Measurements from ENCODE around the gene MAT2B. TPM values are rescaled to one million over a fixed set of nuclear protein-coding genes. Genes with fewer than 3 reads are reported as not detected.

The MAT2B gene
- total RNA-seq, 2 experiments from 2014 or later: 65.6 to 67.7 TPM

DNA sequence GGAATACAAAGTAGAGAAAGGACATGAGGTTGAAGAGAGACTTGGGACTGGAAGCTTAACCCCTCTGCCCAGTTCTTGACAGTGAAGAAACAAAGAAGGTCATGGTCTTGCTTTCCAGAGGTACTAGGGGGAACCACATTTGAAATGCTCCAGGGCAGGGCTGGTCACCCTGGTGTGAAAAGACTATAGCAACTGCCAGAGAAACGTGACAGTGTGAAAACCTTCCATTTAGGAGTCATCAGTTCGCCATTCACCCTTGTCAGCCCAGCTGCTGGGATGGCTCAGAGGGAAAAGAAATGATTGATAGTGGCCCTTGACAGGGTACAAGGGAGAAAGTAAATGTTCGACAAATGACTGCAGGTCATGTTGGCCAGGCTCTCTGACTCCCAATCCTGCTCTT, 56.7 kb downstream of the MAT2B start:
- Mint-ChIP-seq H3K4me3 (no peak overlapping the region), H3K36me3 (no peaks in the 10 kb centered on the region), H3K27me3 (peaks cover 34% of the 10 kb centered on the region), H3K4me1 (peaks cover 22% of the 10 kb centered on the region), H3K9me3 (no peaks in the 10 kb centered on the region), H3K27ac (no peak overlapping the region)
- no peak for DNase-seq

GRCh38 chr5:163563112-163563511, 57.7 kb downstream of the MAT2B start:
- no peak for DNase-seq
- Mint-ChIP-seq H3K36me3 (no peaks in the 10 kb centered on the region), H3K27me3 (peaks cover 44% of the 10 kb centered on the region), H3K4me3 (no peak overlapping the region), H3K27ac (no peak overlapping the region), H3K9me3 (no peaks in the 10 kb centered on the region), H3K4me1 (peaks cover 22% of the 10 kb centered on the region)

DNA sequence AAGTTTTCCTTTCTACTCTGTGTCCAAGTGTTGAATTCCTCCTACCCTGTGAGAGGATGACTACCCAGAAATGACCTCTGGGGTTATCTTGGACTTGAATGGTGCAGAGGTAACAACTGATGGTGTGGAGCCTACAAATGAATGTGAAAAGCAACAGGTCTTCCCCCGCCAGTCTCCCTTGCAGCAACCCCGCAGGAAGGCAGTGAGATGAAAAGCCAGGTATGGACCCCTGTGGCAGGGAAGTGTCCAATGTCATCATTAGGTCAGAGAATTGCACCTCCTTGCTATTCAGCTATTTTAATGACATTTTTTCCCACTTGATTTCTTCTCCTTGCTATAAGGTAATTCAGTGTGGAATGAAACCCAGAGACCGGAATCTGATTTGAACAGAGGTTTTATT, 58.5 kb downstream of the MAT2B start:
- Mint-ChIP-seq H3K4me1 (peaks cover 22% of the 10 kb centered on the region), H3K27ac (no peak overlapping the region), H3K4me3 (no peak overlapping the region), H3K27me3 (peaks cover 52% of the 10 kb centered on the region), H3K36me3 (no peaks in the 10 kb centered on the region), H3K9me3 (no peaks in the 10 kb centered on the region)
- DNase-seq: no peak

GRCh38 chr5:163564321-163564938, 59.0 kb downstream of the MAT2B start:
- Mint-ChIP-seq H3K27ac (no peak overlapping the region), H3K36me3 (no peaks in the 10 kb centered on the region), H3K9me3 (no peaks in the 10 kb centered on the region), H3K27me3 (peaks cover 57% of the 10 kb centered on the region), H3K4me3 (no peak overlapping the region), H3K4me1 (peaks cover 22% of the 10 kb centered on the region)
- peak; percentile 46 for DNase-seq

- Mint-ChIP-seq H3K27ac (no peak overlapping the region), H3K9me3 (no peaks in the 10 kb centered on the region), H3K4me1 (peaks cover 22% of the 10 kb centered on the region), H3K36me3 (no peaks in the 10 kb centered on the region), H3K4me3 (peak overlapping the region; percentile 69), H3K27me3 (peaks cover 64% of the 10 kb centered on the region)
- DNase-seq: no peak
Measured at GRCh38 chr5:163565492-163565891, 60.1 kb downstream of the MAT2B start.

- Mint-ChIP-seq H3K27ac (no peak overlapping the region), H3K9me3 (no peaks in the 10 kb centered on the region), H3K27me3 (peaks cover 65% of the 10 kb centered on the region), H3K4me3 (peak overlapping the region; percentile 69), H3K36me3 (no peaks in the 10 kb centered on the region), H3K4me1 (peaks cover 22% of the 10 kb centered on the region)
- peak; percentile 33 for DNase-seq
Measured at GRCh38 chr5:163565931-163566608, 60.7 kb downstream of the MAT2B start.

DNA sequence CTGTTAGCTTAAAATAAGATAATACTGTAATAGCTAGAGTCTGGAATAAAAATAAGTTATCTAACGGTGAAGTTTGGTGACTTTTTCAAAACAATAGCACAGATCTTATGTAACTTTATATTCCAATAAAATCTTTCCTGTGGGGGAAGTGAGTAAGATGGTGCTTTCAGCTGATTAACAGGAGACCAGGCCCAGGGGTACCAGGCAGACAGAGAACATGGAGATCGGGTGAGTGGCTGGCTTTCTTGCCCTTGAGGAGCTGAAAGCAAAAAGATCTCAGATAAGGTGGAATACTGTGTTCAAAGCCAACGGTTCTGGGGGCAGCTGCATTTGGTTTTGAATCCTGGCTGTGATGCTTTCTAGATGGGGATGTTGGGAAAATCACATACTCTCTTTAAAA, 61.3 kb downstream of the MAT2B start:
- no peak for DNase-seq
- no peak overlapping the region for H3K27ac Mint-ChIP-seq
- H3K4me3 Mint-ChIP-seq: no peak overlapping the region
- H3K9me3 Mint-ChIP-seq: no peaks in the 10 kb centered on the region
- peaks cover 64% of the 10 kb centered on the region for H3K27me3 Mint-ChIP-seq
- no peaks in the 10 kb centered on the region for H3K36me3 Mint-ChIP-seq
- H3K4me1 Mint-ChIP-seq: peaks cover 22% of the 10 kb centered on the region

GRCh38 chr5:163567811-163568210, 62.4 kb downstream of the MAT2B start:
- H3K4me1 Mint-ChIP-seq: peaks cover 22% of the 10 kb centered on the region
- no peak overlapping the region for H3K4me3 Mint-ChIP-seq
- no peak overlapping the region for H3K27ac Mint-ChIP-seq
- H3K27me3 Mint-ChIP-seq: peaks cover 70% of the 10 kb centered on the region
- no peaks in the 10 kb centered on the region for H3K36me3 Mint-ChIP-seq
- no peaks in the 10 kb centered on the region for H3K9me3 Mint-ChIP-seq
- no peak for DNase-seq

Other genes with a start within 250 kb of the MAT2B start
- gene CCNG1, start 68.0 kb upstream of the MAT2B start, total RNA-seq: 10 to 100 TPM; 77.3 to 88.9 TPM
- gene NUDCD2, start 45.5 kb upstream of the MAT2B start, total RNA-seq: 10 to 100 TPM; 44.7 to 49.3 TPM
- 10 to 100 TPM; 85.0 to 88.6 TPM for gene HMMR, start 45.0 kb upstream of the MAT2B start, total RNA-seq